GM11168 (cell line): ENCODE data around the gene SLC12A1.

Source experiments
- in situ Hi-C: fragments of 300-500 bp; cut with MboI; formaldehyde crosslinking; loops from one replicate; pipeline ENCODE4 v1.12.0; 2022; ENCODE audit warnings: low sequenced_read_pairs; ENCODE audit not compliant: unreplicated experiment

The SLC12A1 gene

DNA sequence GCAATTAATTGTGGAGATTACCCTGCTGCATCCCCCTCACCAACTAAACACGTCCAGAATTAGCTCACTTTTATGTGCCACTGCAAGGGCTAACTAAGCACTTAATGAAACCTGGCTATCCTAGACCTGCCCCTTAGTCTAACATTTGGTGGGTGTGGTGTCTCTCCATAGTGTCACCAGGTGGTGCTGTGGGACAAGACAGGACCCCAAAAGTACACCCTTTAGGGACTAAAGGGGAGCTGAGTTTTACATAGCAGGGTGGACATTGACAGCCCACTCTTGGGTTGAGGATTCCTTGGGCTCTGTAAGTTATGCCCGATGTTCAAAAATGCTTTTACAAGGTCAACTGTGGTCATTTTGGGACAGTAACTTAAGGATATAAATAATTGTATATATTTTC is 130.8 kb downstream of the SLC12A1 start:
- in situ Hi-C loops = no loop called here

DNA sequence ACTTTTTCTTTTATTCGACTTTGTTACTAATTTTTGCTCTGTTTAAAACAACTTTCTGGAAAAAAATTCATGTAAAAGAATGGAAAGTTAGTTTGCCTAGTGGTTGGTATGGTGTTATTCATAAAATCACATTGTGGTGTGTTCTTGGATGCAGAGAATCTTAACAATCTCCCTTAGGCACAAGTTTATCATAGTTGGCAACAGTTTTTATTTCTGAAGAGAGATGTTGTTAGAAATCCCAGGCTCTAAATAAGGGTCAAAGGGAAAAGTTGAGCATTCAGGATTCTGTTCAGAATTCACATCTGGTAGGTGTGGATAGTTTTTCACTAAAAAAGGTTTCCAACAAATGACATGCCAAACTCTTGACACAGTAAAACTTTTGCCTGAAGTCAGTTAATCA is 131.5 kb downstream of the SLC12A1 start:
- in situ Hi-C loops = no loop called here

DNA sequence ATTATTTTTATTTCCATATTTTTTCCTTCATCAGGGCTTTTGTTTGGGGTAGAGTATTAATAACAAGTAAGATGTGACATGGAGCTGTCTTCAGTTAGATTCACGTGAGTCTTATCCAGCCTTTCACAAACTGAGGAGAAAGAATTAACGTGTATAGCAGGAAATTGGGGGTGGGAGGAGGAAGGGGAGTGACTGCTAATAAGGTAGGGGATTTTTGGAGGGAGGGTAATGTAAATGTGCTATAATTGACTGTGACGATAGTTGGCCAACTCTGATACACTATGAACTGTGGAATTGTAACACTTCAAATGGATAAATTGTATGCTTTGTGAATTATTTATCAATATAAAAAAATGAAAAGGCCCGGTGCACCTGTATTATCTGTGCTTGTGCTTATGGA is 134.0 kb downstream of the SLC12A1 start:
- in situ Hi-C loops = no loop called here

DNA sequence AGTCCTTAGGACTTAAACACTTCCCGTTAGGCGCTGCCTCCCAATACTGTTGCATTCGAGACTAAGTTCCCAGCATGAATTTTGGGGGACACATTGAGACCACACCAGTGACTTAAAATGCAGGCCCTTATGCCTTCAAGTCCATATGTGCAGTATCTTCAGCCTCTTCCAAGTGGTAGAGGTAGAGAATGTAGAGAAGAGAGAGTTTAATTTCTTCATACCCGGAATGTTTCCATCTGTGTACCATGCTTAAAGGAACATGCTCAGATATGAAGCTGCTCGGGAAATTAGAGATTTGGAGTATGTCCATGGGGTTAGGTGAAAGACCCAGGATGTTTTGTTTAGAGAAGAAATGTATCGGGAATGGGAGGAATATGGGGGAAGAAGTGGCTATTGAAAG is 137.8 kb downstream of the SLC12A1 start:
- in situ Hi-C loops = no loop called here

DNA sequence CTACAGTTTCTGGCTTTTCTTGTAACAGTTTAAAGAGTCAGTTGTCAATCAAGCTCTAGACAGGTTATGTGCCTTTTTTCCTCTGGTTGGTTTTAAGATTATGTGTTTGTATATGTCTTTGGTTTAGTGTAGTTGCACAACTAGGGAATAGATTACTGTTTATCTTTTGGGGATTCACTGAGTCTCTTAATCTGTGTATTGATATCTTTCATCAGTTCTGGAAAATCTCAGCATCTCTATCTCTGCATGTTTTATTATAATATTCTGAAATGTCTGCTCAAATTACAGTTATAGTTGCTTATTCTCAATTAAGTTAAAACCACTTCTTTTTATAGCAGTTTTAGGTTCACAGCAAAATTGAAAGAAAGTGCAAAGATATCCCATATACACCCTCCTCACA is 139.4 kb downstream of the SLC12A1 start:
- in situ Hi-C loops = no loop called here

DNA sequence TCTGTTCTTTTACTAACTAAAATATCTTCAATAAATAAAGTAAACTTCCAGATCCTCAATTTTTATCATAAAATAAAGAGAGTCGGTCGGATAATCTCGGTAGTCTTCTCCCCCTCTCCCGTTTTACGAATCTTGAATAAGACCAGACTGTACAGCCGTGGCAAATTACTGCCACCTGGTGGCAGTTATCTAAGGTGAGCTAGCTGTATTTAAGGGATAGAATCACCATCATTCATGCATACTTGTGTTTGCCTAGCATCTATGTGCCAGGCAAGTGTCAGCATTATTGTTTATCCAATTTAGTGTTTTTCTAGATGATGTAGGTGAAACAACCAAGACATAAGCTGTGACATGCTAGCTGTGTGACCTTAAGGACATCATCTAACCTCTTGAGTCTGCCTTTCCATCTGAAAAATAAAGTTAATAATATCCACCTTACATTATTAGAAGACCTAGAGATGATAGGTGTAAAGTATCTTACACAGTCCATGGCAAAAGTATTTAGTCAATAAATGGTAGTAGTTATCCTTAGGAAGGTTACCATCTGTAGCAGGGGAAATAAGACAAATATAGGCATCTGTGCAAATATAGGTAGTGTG is 146.5 kb downstream of the SLC12A1 start:
- in situ Hi-C loops = loop anchor here (25.0 kb wide), 1 partner anchor 285 kb away; the partner anchor contains the start of gene FBN1
